ENCODE measurements around the gene TRIM74. TPM values are rescaled to one million over a fixed set of nuclear protein-coding genes. Genes with fewer than 3 reads are reported as not detected.
"Not testable (repeated sequence)": the region's sequence is repeated elsewhere in the genome, so short reads cannot be mapped to it uniquely, and the experiment has no call there.

The TRIM74 gene
- total and polyA plus RNA-seq, 2 donors (not counting 3 experiments of a cell fraction or from before 2014, with no cell fraction given): 0.07 to 0.58 TPM

DNA sequence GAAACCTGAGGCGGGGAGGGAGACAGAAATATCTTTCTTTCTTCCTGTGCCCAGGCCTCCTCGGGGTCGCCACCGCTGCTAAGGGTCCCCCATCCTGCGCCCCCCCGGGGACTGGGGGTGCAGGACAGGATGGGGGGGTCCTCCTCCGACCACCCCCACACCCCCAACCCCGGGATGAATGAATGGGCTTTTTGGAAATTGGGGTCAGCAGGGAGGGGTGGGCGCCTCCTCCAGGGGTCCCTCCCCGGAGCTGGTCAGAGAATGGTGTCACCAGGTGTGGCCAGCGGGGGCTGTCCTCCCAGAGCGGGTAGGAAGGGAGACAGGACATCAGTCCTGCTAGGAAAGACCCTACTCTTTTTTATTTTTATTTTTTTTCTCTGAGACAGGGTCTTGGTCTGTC lies 7.2 kb upstream of the TRIM74 start:
- H3K79me2 ChIP-seq (ENCODE audit: control insufficient read depth, insufficient read depth, low read length); H4K20me1 ChIP-seq (replicated peaks; ENCODE audit: control insufficient read depth, extremely low read depth, insufficient read depth, low read length); H3K36me3 ChIP-seq (ENCODE audit: control insufficient read depth in 2 of 2, extremely low read depth in 1 of 2, insufficient read depth in 2 of 2, low read length in 2 of 2); H3K4me2 ChIP-seq (ENCODE audit: insufficient read depth, low read length); POLR2A ChIA-PET; H3K4me1 ChIP-seq (ENCODE audit: control insufficient read depth, extremely low read depth, insufficient read depth, low read length); H2AFZ ChIP-seq (ENCODE audit: low read depth, low read length); H3K27ac ChIP-seq (ENCODE audit: insufficient read depth, low read depth, low read length); H3K4me3 ChIP-seq (replicated peaks in 1 of 3; ENCODE audit: insufficient read depth in 1 of 3, low read depth in 1 of 3, low read length in 3 of 3); BruUV-seq (replicated peaks); dilution Hi-C loops (cut with MboI; ENCODE audit: extremely low pct_ligation_motif_present, low sequenced_read_pairs); H3K27me3 ChIP-seq (ENCODE audit: control insufficient read depth in 2 of 2, insufficient read depth in 2 of 2, low read length in 2 of 2); H3K9me3 ChIP-seq (replicated peaks; ENCODE audit: control insufficient read depth, insufficient read depth, low read length); DNase-seq (ENCODE audit: low read depth, low spot score); H3K9me1 ChIP-seq (replicated peaks; ENCODE audit: control insufficient read depth, extremely low read depth, insufficient read depth, low read length); H3K9ac ChIP-seq (replicated peaks; ENCODE audit: extremely low read depth, insufficient read depth, low read length); intact Hi-C loops (cut with micrococcal nuclease); CTCF ChIA-PET; FAIRE-seq: not testable (repeated sequence)

DNA sequence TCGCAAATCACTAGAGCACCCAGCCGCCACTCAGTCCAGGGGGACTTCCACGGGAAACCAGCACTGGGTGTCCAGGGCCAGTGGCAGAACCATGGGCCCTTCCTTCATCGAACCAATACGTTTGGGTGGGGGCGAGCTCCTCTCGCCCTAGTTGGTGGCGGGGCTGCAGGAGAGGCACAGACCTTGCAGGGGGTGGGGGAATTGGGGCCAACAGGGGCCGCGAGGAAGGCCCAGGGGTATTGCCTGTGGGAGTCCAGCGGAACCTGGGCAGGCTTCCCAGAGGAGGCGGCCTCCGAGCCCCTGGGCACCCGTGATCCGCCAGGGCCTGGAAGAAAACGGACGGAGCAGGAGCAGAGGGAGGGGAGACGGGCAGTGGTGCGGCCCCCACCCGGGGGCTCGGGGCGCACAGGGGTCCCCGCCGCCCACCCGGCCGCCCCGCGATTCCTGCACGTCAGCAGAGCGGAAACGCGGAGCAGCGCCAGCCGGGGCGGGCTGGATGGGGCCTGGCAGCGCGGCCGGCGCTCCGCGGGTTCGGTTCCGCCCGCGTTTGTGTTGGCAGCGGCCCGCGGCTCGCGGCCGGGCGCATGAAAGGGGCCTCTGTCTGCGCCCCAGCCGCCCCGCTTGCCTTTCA lies 6.5 kb upstream of the TRIM74 start:
- H2AFZ ChIP-seq (ENCODE audit: low read depth, low read length); H3K79me2 ChIP-seq (ENCODE audit: control insufficient read depth, insufficient read depth, low read length); H3K9ac ChIP-seq (replicated peaks; ENCODE audit: extremely low read depth, insufficient read depth, low read length); H3K9me1 ChIP-seq (replicated peaks; ENCODE audit: control insufficient read depth, extremely low read depth, insufficient read depth, low read length); H3K36me3 ChIP-seq (ENCODE audit: control insufficient read depth in 2 of 2, extremely low read depth in 1 of 2, insufficient read depth in 2 of 2, low read length in 2 of 2); dilution Hi-C loops (cut with MboI; ENCODE audit: extremely low pct_ligation_motif_present, low sequenced_read_pairs); H3K4me3 ChIP-seq (replicated peaks in 1 of 3; ENCODE audit: insufficient read depth in 1 of 3, low read depth in 1 of 3, low read length in 3 of 3); H3K4me2 ChIP-seq (ENCODE audit: insufficient read depth, low read length); H3K9me3 ChIP-seq (replicated peaks; ENCODE audit: control insufficient read depth, insufficient read depth, low read length); CTCF ChIA-PET; H4K20me1 ChIP-seq (replicated peaks; ENCODE audit: control insufficient read depth, extremely low read depth, insufficient read depth, low read length); DNase-seq (ENCODE audit: low read depth, low spot score); intact Hi-C loops (cut with micrococcal nuclease); BruUV-seq (replicated peaks); FAIRE-seq; H3K27me3 ChIP-seq (ENCODE audit: control insufficient read depth in 2 of 2, insufficient read depth in 2 of 2, low read length in 2 of 2); POLR2A ChIA-PET; H3K4me1 ChIP-seq (ENCODE audit: control insufficient read depth, extremely low read depth, insufficient read depth, low read length); H3K27ac ChIP-seq (ENCODE audit: insufficient read depth, low read depth, low read length): not testable (repeated sequence)

DNA sequence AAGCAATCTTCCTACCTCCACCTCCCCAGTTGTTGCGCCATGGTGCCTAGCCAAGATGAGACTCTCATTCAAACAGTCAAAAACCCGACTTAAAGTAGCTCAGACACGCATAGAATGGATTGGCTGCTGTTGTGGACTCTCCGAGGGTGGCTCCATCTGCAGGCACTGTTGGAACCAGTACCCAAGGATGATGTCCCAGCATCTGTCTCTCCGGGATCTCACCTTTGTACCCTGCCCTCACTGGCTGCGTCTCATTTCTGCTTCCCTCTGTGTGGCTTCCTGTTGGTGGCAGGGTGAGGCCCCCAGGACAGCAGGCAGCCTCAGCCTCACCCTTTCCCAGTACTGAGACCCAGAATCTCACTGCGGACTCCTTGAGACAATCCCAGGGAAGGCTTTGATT lies 5.5 kb upstream of the TRIM74 start:
- H2AFZ ChIP-seq (ENCODE audit: low read depth, low read length); FAIRE-seq; H3K27ac ChIP-seq (ENCODE audit: insufficient read depth, low read depth, low read length); DNase-seq (ENCODE audit: low read depth, low spot score); H3K9me3 ChIP-seq (replicated peaks; ENCODE audit: control insufficient read depth, insufficient read depth, low read length); H3K4me3 ChIP-seq (replicated peaks in 1 of 3; ENCODE audit: insufficient read depth in 1 of 3, low read depth in 1 of 3, low read length in 3 of 3); H4K20me1 ChIP-seq (replicated peaks; ENCODE audit: control insufficient read depth, extremely low read depth, insufficient read depth, low read length); intact Hi-C loops (cut with micrococcal nuclease); H3K4me2 ChIP-seq (ENCODE audit: insufficient read depth, low read length); H3K4me1 ChIP-seq (ENCODE audit: control insufficient read depth, extremely low read depth, insufficient read depth, low read length); POLR2A ChIA-PET; H3K9ac ChIP-seq (replicated peaks; ENCODE audit: extremely low read depth, insufficient read depth, low read length); H3K9me1 ChIP-seq (replicated peaks; ENCODE audit: control insufficient read depth, extremely low read depth, insufficient read depth, low read length); dilution Hi-C loops (cut with MboI; ENCODE audit: extremely low pct_ligation_motif_present, low sequenced_read_pairs); BruUV-seq (replicated peaks); H3K79me2 ChIP-seq (ENCODE audit: control insufficient read depth, insufficient read depth, low read length); H3K36me3 ChIP-seq (ENCODE audit: control insufficient read depth in 2 of 2, extremely low read depth in 1 of 2, insufficient read depth in 2 of 2, low read length in 2 of 2); H3K27me3 ChIP-seq (ENCODE audit: control insufficient read depth in 2 of 2, insufficient read depth in 2 of 2, low read length in 2 of 2); CTCF ChIA-PET: not testable (repeated sequence)

DNA sequence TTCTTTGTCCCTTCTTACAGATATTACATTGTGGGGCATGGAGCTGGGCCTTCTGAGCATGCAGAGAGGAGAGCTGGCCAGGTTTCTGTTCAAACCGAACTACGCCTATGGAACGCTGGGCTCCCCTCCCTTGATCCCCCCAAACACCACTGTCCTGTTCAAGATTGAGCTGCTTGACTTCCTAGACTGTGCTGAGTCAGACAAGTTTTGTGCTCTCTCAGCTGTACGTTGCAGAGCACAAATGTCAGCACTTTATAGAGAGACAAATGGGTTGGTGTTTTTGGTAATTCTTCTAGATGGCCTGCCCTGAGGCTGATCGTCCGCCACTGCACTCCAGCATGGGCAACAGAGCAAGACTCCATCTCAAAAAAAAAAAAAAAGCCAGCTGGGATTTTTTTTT lies 2.2 kb upstream of the TRIM74 start:
- FAIRE-seq; POLR2A ChIA-PET; H3K27me3 ChIP-seq (ENCODE audit: control insufficient read depth in 2 of 2, insufficient read depth in 2 of 2, low read length in 2 of 2); H3K27ac ChIP-seq (ENCODE audit: insufficient read depth, low read depth, low read length); H4K20me1 ChIP-seq (replicated peaks; ENCODE audit: control insufficient read depth, extremely low read depth, insufficient read depth, low read length); H3K4me2 ChIP-seq (ENCODE audit: insufficient read depth, low read length); H3K36me3 ChIP-seq (ENCODE audit: control insufficient read depth in 2 of 2, extremely low read depth in 1 of 2, insufficient read depth in 2 of 2, low read length in 2 of 2); dilution Hi-C loops (cut with MboI; ENCODE audit: extremely low pct_ligation_motif_present, low sequenced_read_pairs); H3K4me3 ChIP-seq (replicated peaks in 1 of 3; ENCODE audit: insufficient read depth in 1 of 3, low read depth in 1 of 3, low read length in 3 of 3); H2AFZ ChIP-seq (ENCODE audit: low read depth, low read length); H3K9ac ChIP-seq (replicated peaks; ENCODE audit: extremely low read depth, insufficient read depth, low read length); H3K9me1 ChIP-seq (replicated peaks; ENCODE audit: control insufficient read depth, extremely low read depth, insufficient read depth, low read length); intact Hi-C loops (cut with micrococcal nuclease); CTCF ChIA-PET; DNase-seq (ENCODE audit: low read depth, low spot score); H3K4me1 ChIP-seq (ENCODE audit: control insufficient read depth, extremely low read depth, insufficient read depth, low read length); H3K9me3 ChIP-seq (replicated peaks; ENCODE audit: control insufficient read depth, insufficient read depth, low read length); H3K79me2 ChIP-seq (ENCODE audit: control insufficient read depth, insufficient read depth, low read length); BruUV-seq (replicated peaks): not testable (repeated sequence)
